ENCODE data around the gene MTUS2.

DNA sequence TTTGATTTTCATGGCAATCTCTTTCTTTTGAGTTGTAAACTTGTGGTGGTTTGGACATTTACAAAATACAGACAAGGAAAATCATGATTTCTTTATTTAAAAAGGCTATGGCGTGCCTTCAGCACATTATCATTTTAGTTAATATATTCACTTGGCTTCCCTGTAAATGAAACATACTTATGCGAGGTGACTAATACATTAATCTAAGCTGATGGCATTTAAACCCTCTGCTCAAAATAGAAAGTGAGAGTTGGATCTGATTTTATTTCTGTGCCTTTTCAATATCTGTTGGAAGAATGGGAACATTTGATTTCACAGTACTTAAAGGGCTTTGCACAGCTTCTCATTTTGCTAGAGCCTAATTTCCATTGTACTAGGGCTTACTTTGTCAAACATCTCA is 289.8 kb downstream of the MTUS2 start:
- TF ChIP-seq, protein P1, sequence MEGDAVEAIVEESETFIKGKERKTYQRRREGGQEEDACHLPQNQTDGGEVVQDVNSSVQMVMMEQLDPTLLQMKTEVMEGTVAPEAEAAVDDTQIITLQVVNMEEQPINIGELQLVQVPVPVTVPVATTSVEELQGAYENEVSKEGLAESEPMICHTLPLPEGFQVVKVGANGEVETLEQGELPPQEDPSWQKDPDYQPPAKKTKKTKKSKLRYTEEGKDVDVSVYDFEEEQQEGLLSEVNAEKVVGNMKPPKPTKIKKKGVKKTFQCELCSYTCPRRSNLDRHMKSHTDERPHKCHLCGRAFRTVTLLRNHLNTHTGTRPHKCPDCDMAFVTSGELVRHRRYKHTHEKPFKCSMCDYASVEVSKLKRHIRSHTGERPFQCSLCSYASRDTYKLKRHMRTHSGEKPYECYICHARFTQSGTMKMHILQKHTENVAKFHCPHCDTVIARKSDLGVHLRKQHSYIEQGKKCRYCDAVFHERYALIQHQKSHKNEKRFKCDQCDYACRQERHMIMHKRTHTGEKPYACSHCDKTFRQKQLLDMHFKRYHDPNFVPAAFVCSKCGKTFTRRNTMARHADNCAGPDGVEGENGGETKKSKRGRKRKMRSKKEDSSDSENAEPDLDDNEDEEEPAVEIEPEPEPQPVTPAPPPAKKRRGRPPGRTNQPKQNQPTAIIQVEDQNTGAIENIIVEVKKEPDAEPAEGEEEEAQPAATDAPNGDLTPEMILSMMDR (IDR thresholded peaks at IDR 0.05; ENCODE audit: low read depth, low read length, poor library complexity, severe bottlenecking), result no peak
- TF ChIP-seq EZH2phosphoT487 (IDR thresholded peaks at IDR 0.05; ENCODE audit: borderline replicate concordance, low read length), result no peak

All from DOHH2 (cell line).